NCI-H2107 treated with DMSO at 0.1 percent for 48 hours (cell line): ENCODE measurements around the gene COMT.

Experiments
- DNase-seq: peaks from one replicate; lab custom pipeline; 2025; ENCODE audit not compliant: unreplicated experiment; lab: John Stamatoyannopoulos, UW

COMT gene

DNA sequence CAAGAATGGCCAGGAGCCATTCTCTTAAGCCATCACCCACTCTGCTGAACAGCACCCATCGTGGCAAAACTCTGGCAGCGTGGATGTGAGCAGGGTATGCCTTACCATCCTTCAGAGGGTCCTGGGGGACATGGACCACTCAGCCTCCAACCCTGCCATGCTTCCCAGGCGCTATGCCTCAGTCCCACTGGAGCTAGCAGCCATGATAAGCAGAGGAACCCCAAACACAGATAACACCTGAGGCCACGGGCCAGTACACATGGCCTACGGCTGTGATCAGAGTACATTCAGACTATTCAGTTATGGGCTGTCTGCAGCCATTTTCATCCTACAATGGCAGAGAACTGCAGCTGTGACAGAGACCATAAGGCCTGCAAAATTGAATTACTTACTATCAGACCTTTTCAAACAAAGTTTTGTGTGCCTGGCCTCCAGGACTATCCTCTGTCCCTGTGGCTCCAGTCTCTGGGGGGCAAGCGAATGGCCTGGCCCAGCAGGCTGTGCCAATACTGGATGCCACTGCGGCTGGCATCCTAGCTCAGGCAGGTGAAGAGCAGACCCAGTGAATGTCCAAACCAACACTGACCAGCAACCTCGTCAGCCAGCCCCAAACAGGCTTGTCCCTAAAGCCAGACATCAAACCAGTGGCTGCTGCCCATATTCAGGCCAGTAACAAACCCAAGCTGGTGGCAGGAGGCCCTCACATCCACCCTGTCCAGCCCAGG lies 68.2 kb downstream of the COMT start:
- no peak for DNase-seq

DNA sequence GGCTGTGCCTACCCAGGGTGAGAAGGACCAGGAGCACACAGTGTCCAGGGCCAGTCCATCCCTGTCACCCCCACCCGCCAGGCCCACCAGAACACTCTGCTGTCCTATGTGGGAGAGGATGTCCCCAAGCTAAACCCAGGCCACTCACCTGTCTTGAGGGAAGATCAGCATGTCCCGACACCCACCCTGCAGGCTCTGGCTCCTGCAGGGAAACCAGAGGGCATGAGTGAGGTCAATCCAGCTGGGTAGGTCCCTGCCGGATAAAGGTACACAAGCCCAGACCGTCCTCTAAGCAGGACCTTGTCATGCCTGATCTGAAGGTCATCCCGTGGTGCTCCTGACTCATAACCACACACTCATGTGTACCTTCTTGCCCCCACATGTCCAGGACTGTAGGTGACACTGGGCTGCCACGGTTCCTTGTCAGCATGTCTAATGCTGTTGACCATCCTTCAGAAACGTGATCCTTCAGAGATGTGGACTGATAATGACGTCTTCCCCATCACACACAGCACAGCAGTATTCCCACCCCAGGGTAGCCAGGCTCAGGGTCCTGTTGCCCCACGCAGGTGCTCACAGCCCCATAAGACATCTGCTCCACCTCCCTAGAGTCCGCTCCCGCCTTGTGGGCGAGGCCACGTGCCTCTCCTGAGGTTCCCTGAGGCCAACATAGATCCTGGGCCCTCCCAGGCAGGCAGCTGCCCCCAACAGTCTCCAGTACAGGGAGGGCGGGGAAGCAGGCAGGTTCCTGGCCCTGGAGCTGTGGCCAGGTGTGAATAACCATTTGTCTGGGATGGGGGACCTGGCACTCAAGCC lies 68.9 kb downstream of the COMT start:
- no peak for DNase-seq

DNA sequence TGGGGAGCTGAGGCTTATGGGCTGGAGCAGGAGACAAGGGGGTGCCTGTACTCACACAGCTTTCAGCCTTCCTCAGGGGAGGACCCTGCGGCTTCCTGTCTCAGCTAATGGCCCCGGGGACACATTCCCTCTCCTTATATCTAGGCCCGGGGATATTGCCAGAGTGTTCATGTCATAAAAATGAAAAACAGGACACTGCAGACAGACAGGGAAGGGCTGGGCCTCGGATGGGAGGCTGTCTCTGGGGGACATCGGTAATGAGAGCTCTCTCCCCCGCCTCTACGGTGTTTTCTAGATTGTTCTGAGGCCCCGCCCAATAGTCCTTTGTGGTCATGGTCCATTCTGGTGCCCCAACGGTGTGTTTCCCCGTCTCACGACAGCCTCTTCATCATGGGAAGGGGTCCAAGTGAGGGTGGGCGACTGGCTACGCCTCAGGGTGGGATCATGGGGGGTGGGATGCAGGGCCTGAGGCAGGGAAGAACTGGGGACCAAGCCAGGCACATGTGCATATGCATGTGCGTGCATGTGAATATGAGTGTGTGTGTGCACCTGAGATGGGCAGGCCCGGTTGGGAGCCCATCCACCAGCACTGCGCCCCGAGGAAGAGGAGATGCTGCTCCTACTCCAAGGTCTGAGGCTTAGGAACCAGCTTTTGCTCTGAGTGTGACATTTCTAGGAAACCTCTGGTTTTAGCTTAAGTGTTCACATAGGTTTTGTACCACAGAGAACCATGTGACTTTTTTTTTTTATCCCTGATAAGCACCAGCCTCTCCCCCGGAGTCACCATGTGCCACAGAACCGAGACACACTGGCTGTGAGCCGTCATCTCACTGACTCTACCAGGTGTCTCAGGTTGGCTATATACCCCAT lies 69.8 kb downstream of the COMT start:
- no peak for DNase-seq

DNA sequence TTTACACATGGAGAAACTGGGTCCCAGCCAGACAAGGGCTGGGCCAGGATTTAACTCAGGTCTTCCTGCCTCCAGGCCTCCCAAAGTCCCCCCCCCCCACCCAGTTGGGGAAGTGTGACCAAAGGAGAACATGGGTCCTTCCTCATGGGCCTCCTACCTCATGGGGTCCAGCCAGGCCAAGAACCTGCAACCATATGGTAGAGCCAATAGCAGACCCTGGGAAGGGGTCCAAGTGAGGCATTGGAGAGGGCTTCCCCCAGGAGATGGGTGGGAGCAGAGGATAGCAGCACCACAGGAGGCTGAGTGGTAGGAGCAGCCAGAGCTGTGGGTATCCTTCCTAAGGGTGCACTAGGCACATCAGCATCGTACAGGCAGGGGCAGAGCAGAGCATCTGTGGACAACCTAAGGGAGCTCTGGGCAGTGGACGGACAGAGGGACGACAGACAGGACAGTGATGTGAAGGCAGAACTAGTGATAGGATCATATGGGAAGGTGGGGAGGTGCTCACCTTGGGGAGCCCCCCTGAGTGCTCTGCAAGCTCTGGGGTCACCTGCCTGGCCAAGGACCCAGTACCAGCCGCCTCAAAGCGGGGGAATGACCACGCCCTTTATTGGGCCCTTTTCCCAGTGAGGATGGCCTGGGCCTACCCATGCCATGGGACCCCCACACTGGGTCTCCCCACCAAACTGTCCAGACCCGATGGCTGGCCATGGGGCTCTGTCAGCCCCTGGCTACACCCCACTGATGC lies 70.6 kb downstream of the COMT start:
- DNase-seq, result no peak

DNA sequence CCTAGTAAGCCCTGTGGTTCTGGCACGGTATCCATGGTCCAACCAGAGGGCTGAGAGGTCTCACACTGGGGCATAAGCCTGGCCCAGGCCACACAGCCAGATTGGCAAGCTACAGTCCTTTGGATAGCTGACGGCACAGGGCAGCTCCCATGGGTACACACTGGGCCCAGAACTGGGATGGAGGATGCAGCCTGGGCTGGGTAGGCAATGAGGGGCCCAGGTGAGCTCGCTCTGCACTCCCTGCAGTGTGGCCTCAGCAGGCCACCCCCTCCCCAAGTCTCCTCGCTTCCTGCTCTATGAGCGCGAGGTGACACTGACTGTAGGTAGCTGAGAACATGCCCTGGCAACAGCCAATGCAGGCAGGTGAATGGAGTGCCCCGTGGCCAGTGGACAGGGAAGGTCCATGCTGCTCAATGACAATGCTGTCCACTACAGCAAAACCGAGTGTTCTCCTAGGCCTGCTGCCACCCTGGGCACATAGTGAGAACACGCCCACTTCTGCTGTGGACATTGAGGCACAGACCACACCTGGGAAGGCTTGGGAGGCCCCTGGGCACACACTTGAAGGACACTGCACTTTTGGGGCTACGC lies 71.3 kb downstream of the COMT start:
- DNase-seq, result no peak

DNA sequence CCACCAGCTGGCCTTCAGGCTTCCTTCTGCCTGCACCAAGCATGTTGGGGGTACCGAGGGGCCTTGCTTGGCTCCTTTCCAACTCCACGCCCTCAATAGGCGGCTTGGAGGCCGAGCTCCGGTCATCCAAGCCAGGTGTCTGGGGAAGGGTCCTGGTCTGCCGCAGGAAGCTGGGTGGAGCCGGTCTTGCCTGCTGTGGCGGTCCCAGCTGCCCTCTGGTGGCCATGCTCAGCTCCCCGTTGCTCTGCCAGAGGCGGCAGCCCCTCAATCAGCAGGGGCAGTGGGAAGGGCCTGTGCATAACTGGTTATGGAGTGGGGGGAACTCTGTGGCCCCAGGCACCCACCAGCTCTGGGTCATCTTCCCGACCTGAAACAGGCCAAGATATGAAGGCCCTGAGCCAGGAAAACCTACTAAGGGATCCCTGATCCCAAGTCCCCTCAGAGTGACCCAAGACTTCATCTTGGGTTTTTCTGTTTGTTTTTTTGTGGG lies 71.9 kb downstream of the COMT start:
- DNase-seq, result no peak

DNA sequence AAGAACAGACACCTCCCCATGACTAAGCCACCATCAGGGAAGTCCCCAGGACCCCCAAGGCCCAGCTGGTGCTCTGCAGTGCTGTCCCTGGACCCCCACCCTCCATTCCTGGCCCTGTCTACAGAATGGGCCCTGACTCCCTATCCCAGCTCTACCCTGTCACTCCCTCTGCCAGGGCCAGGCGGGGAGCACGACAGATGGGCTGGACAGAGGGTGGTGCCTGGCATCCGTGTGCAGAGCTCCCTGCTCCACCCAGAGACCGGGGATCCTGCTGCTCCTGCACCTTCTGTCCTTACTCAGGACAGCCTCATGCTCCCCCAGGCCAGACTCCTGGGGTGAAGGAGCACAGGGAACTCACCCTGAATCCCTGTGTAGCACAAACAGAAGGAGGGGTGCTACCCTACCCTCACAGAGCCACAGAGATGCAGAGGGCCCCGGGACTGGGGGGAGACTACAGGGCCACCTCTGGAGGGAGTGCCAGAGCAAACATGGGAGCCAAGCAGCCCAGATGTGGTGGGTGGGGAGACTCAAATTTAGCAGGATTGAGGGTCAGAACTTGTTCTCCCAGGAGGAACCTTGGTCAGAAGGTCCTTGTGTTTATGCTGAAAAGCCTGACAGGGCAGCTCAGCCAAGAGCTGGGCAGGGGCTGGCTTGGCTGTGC lies 73.1 kb downstream of the COMT start:
- DNase-seq, result no peak

DNA sequence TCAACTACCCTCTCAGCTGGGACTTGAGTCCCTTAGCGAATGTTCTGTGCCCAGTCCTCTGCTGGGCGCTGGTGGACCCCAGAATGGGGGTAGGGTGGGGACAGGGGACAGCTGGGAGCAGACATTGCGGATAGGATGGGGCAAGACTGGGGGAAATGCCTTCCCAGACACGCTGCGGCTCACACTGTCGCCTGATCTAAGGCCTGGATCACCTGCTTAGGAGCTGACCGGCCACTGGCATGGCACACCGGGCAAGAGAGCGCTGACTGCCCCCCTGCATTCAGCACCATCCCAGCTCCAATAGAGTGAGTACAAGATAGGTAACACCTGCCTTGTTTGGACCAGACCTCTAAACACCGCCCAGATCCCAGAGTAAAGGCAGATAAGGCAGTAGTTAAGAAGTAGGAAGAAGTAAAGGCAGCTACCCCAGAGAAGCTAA lies 73.6 kb downstream of the COMT start:
- no peak for DNase-seq

DNA sequence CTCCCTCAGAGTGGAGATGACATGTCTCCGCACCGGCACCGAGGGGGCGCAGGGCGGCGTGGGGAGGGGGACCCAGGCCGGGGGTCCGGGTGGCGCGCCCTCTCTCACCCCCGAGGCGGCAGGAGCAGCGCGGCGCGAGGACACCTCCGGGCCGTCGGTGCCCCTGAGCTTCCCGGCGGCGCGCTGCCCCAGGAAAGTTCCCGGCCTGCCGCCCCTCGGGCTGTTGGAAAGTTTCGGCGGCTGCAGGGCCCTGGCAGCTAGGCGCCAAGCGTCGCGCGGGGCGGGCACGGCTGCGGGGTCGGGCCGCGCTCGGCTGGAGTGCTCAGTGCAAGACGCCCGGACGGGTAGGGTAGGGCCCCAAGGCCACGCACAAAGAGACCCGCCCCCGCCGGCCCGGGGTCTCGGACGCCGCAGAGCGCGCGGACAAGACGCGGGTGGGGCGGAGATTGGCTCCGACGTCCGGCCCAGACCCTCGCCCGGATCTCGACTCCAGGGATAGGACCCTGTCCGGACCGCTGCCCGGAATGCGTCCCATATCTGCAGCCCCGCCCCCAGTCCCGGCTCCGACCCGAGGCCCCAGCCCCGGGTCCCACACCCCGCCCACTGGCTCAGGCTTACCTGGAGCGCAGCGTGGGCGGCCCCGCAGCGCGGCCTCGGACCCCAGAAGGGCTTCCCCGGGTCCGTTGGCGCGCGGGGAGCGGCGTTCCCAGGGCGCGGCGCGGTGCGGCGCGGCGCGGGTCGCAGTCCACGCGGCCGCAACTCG lies 74.6 kb downstream of the COMT start:
- no peak for DNase-seq

DNA sequence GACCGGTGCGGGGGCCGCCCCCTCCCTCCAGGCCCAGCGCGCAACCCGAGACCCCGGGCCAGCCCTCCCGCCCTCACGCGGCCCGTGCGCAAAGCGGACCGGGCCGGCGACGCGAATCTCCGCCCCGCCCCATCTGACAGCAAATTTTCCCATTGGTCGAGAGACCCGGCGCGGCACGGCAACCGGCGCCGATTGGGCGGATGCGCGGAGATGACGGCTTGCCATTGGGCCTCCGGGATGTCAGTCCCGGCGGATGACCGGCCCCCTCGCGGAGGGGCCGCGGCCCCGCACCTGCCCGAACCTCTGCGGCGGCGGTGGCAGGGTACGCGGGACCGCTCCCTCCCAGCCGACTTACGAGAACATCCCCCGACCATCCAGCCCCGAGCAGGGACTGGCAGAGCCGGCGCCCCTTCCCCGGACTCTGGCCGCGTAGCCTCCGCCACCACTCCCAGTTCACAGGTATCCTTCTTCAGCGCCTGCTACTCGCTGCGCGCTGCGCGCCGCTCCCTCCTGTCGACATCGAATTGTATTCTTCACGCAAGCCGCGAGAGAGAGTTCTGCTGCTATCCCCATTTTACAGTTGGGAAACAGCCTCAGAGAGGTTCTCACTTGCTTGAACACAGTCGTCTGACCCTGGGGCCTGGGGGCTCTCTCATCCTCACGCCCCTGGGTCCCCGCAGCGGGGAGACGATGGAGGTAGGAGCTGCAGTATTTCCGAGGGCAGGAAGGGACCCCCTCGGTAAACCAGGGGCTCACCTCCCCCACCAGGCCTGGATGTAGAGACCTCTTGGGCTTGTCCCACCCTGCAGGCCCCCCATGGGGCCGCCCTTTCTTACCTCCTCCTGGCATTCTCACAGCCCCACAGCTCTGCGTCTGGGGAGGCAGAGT lies 75.4 kb downstream of the COMT start, which contains the start of gene ARVCF:
Gene ARVCF, minus strand, starts transcription at position 90 of the 888 bp plus-strand sequence. CDS start 26,029 bp downstream, outside the sequence.
- peak; percentile 43 for DNase-seq

DNA sequence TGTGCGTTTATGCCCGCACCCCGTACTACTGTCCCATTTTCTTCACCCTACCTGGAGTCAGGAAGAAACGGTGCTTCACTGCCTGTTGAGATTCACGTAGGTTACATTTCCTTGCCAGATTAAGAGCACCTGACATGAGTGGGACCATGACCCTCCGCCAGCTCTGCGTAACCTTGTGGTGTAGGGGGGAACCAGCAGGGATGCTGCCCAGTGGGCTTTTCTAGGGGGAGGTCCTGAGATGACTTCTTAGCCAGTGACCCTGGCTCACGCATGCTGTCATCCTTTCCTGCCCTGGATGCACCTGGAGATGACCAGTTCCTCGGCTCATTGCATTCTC lies 76.0 kb downstream of the COMT start:
- DNase-seq, result no peak

DNA sequence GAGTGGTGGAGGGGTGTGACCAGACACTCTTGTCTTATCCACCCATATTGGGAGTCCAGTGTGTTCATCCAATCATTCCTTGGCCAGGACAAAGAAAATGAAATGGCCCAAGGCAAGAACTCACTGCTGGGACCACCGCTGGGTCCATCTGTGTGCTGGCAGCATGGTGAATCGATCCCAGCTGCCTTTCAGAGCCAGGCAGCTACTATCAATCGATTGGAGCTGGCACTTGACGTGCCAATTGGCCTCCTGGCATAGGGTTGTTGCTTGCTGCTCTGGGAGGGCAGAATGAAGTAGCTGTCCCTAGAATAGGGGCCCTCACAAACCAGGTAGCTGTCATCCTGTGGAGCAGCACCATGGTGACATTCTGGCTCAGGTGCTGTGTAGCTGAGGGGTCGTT lies 76.4 kb downstream of the COMT start:
- DNase-seq, result no peak
